GM19099 (cell line): ENCODE results near the gene LRR1.
A peak's percentile ranks its signal among the peaks of the same experiment; 100 is the strongest.

Experiments
- POLR2A ChIP-seq: IDR thresholded peaks from 3 replicates; pipeline ENCODE4 v1.6.1; 2011; ENCODE audit warnings: low read depth; ENCODE audit not compliant: insufficient read length; ENCODE audit errors: extremely low read depth

Gene LRR1

GRCh38 chr14:49617852-49618519 lies 19.2 kb downstream of the LRR1 start:
- no peak for TF ChIP-seq POLR2A

GRCh38 chr14:49619730-49620129 lies 21.0 kb downstream of the LRR1 start:
- no peak for TF ChIP-seq POLR2A

- peak; percentile 98 for TF ChIP-seq POLR2A
Measured at GRCh38 chr14:49620182-49621113, 21.7 kb downstream of the LRR1 start, which contains the start of the genes MGAT2 and RPL36AL. Gene MGAT2, plus strand, starts transcription at chr14:49620799. Its CDS starts 470 bp downstream, at chr14:49621269. Gene RPL36AL, minus strand, starts transcription at chr14:49620626. Its CDS starts 1,522 bp downstream, at chr14:49619104.

- TF ChIP-seq POLR2A: no peak
Measured at GRCh38 chr14:49621114-49621881, 22.6 kb downstream of the LRR1 start.

- no peak for TF ChIP-seq POLR2A
Measured at GRCh38 chr14:49622022-49622607, 23.4 kb downstream of the LRR1 start.

- no peak for TF ChIP-seq POLR2A
Measured at GRCh38 chr14:49623387-49623786, 24.6 kb downstream of the LRR1 start.

- TF ChIP-seq POLR2A: no peak
Measured at GRCh38 chr14:49623941-49624839, 25.4 kb downstream of the LRR1 start.

- TF ChIP-seq POLR2A: peak; percentile 91
Measured at GRCh38 chr14:49633640-49634546, 35.2 kb downstream of the LRR1 start.

- TF ChIP-seq POLR2A: no peak
Measured at GRCh38 chr14:49634547-49635334, 36.0 kb downstream of the LRR1 start, which contains the start of gene DNAAF2. Gene DNAAF2, minus strand, starts transcription at chr14:49635244. Its CDS starts 95 bp downstream, at chr14:49635149.

- TF ChIP-seq POLR2A: no peak
Measured at GRCh38 chr14:49636866-49637265, 38.1 kb downstream of the LRR1 start.

- no peak for TF ChIP-seq POLR2A
Measured at GRCh38 chr14:49637534-49638078, 38.9 kb downstream of the LRR1 start.
